H1 (cell line): ENCODE results near the gene JUP. TPM values are rescaled to one million over a fixed set of nuclear protein-coding genes. Genes with fewer than 3 reads are reported as not detected.

Experiments
- CTCF ChIA-PET: fragments of 300-600 bp; sonication (Branson Sonifier 250); formaldehyde crosslinking; loops from one replicate; lab custom pipeline; 2021; ENCODE audit not compliant: partially characterized antibody; lab: Charles Lee
- POLR2A ChIA-PET: fragments of 300-600 bp; sonication (Branson Sonifier 250); formaldehyde crosslinking; loops from one replicate; lab custom pipeline; 2021; ENCODE audit warnings: inconsistent platforms; ENCODE audit not compliant: partially characterized antibody; lab: Charles Lee
- DNase-seq, 2 experiments: peaks; one replicate each; pipeline versions ENCODE4 v3.0.0 to v3.0.0-alpha.2; 2010 to 2022; ENCODE audit warnings: low spot score in 2 of 2, low read depth in 1 of 2, mixed read lengths in 1 of 2
- FAIRE-seq: peaks from 2 replicates; lab custom pipeline; 2011; peaks lifted over from hg19 to GRCh38; lab: Jason Lieb, UNC
- H2AFZ ChIP-seq: 2 replicates; pipeline ENCODE4 v1.8.1; 2012; ENCODE audit warnings: low read length, inconsistent platforms
- H2AK5ac ChIP-seq: 2 replicates; pipeline ENCODE4 v1.6.1; 2013; ENCODE audit warnings: low read depth, low read length
- H2BK120ac ChIP-seq: replicated peaks from 2 replicates; pipeline ENCODE3; 2013; ENCODE audit warnings: low read depth, low read length, inconsistent platforms
- H2BK12ac ChIP-seq: 2 replicates; pipeline ENCODE4 v1.6.1; 2013; ENCODE audit warnings: low read depth, low read length
- H2BK15ac ChIP-seq: 2 replicates; pipeline ENCODE4 v1.6.1; 2013; ENCODE audit warnings: low read length
- H2BK20ac ChIP-seq: 2 replicates; pipeline ENCODE4 v1.6.1; 2013; ENCODE audit warnings: low read length
- H2BK5ac ChIP-seq: 2 replicates; pipeline ENCODE4 v1.6.1; 2013; ENCODE audit warnings: low read depth, low read length
- H3K14ac ChIP-seq: 2 replicates; pipeline ENCODE4 v1.6.1; 2013; ENCODE audit warnings: inconsistent platforms; ENCODE audit not compliant: insufficient read length
- H3K18ac ChIP-seq: 2 replicates; pipeline ENCODE4 v1.6.1; 2013; ENCODE audit warnings: low read length; ENCODE audit errors: extremely low read depth
- H3K23ac ChIP-seq: 2 replicates; pipeline ENCODE4 v1.6.1; 2013; ENCODE audit warnings: inconsistent platforms; ENCODE audit not compliant: insufficient read length
- H3K23me2 ChIP-seq: 2 replicates; pipeline ENCODE4 v1.6.1; 2013; ENCODE audit warnings: low read depth, low read length
- H3K27ac ChIP-seq: 2 replicates; pipeline ENCODE4 v1.6.1; 2011; ENCODE audit warnings: low read depth, low read length, inconsistent platforms
- H3K27me3 ChIP-seq, 4 experiments: replicated peaks in 1 of 4; 1 replicate in 1 of 4; 2 replicates in 3 of 4; pipeline versions ENCODE4 v1.6.1 to v1.8.1; 2011 to 2013; ENCODE audit warnings: low read length in 3 of 4, mild to moderate bottlenecking in 3 of 4, inconsistent platforms in 2 of 4, mixed read lengths in 2 of 4, moderate library complexity in 1 of 4; ENCODE audit not compliant: control insufficient read depth in 3 of 4, insufficient read depth in 3 of 4; ENCODE audit errors: extremely low read depth in 1 of 4
- H3K36me3 ChIP-seq, 4 experiments: 2 replicates each; pipeline versions ENCODE4 v1.6.1 to v1.8.1; 2011 to 2013; ENCODE audit warnings: mild to moderate bottlenecking in 4 of 4, low read length in 3 of 4, moderate library complexity in 2 of 4, control low read depth in 1 of 4, inconsistent platforms in 1 of 4; ENCODE audit not compliant: insufficient read depth in 4 of 4, control insufficient read depth in 2 of 4
- H3K4ac ChIP-seq: replicated peaks from 2 replicates; pipeline ENCODE3; 2013; ENCODE audit warnings: low read length, low read depth, mixed read lengths, inconsistent platforms; ENCODE audit not compliant: insufficient read length
- H3K4me1 ChIP-seq, 4 experiments: replicated peaks in 1 of 4; 1 replicate in 1 of 4; 2 replicates in 3 of 4; pipeline versions ENCODE4 v1.6.1 to v1.8.1; 2011 to 2013; ENCODE audit warnings: low read length in 3 of 4, inconsistent platforms in 2 of 4, mixed read lengths in 1 of 4; ENCODE audit not compliant: insufficient read depth in 4 of 4, control insufficient read depth in 3 of 4
- H3K4me2 ChIP-seq, 2 experiments: 2 replicates each; pipeline versions ENCODE4 v1.6.1 to v1.8.1; 2011 to 2013; ENCODE audit warnings: low read depth in 2 of 2, low read length in 2 of 2, control low read depth in 1 of 2, inconsistent platforms in 1 of 2, mild to moderate bottlenecking in 1 of 2; ENCODE audit not compliant: insufficient read depth in 1 of 2
- H3K4me3 ChIP-seq, 4 experiments: fragments of 200-600, 300-600 bp in 1 of 4; sonication (generic), shearing (Covaris generic), sonication (Bioruptor Twin) in 1 of 4; 2 replicates each; pipeline versions ENCODE4 v1.5.1 to v1.8.1; 2011 to 2016; ENCODE audit warnings: low read length in 4 of 4, low read depth in 3 of 4, control low read depth in 2 of 4, inconsistent platforms in 2 of 4, mild to moderate bottlenecking in 2 of 4, mixed read lengths in 1 of 4, moderate library complexity in 1 of 4; ENCODE audit not compliant: insufficient read depth in 2 of 4; ENCODE audit errors: extremely low read depth in 1 of 4
- H3K56ac ChIP-seq: replicated peaks from 2 replicates; pipeline ENCODE3; 2013; ENCODE audit warnings: low read depth, mild to moderate bottlenecking, mixed read lengths, low read length, inconsistent platforms; ENCODE audit not compliant: insufficient read length
- H3K79me1 ChIP-seq: 2 replicates; pipeline ENCODE4 v1.6.1; 2013; ENCODE audit warnings: low read depth, low read length, control low read depth
- H3K79me2 ChIP-seq, 2 experiments: 2 replicates each; pipeline versions ENCODE4 v1.6.1 to v1.8.1; 2012 to 2013; ENCODE audit warnings: low read length in 2 of 2, mild to moderate bottlenecking in 2 of 2, inconsistent platforms in 1 of 2; ENCODE audit not compliant: insufficient read depth in 2 of 2, control insufficient read depth in 1 of 2
- H3K9ac ChIP-seq, 4 experiments: replicated peaks in 1 of 4; 1 replicate in 1 of 4; 2 replicates in 3 of 4; pipeline versions ENCODE4 v1.6.1 to v1.8.1; 2011 to 2013; ENCODE audit warnings: low read depth in 3 of 4, low read length in 3 of 4, control low read depth in 2 of 4, mild to moderate bottlenecking in 2 of 4, moderate library complexity in 2 of 4, inconsistent platforms in 1 of 4; ENCODE audit errors: extremely low read depth in 1 of 4
- H3K9me3 ChIP-seq, 2 experiments: 2 replicates each; pipeline versions ENCODE4 v1.6.1 to v1.8.1; 2012 to 2013; ENCODE audit warnings: mild to moderate bottlenecking in 2 of 2, moderate library complexity in 2 of 2, control low read depth in 1 of 2, inconsistent platforms in 1 of 2, low read depth in 1 of 2, low read length in 1 of 2, mixed read lengths in 1 of 2; ENCODE audit not compliant: insufficient read depth in 2 of 2
- H4K20me1 ChIP-seq, 2 experiments: replicated peaks in 1 of 2; 2 replicates each; pipeline versions ENCODE3 to v1.8.1; 2011 to 2013; ENCODE audit warnings: inconsistent platforms in 2 of 2, low read length in 2 of 2, mild to moderate bottlenecking in 1 of 2; ENCODE audit not compliant: insufficient read depth in 2 of 2, control insufficient read depth in 1 of 2
- H4K5ac ChIP-seq: 2 replicates; pipeline ENCODE4 v1.6.1; 2013; ENCODE audit warnings: low read length, low read depth, mixed read lengths, inconsistent platforms; ENCODE audit not compliant: insufficient read length
- H4K8ac ChIP-seq: 2 replicates; pipeline ENCODE4 v1.8.0; 2013; ENCODE audit warnings: mild to moderate bottlenecking, moderate library complexity, low read length, inconsistent platforms; ENCODE audit not compliant: insufficient read depth; ENCODE audit errors: extremely low read depth
- H4K91ac ChIP-seq: replicated peaks from 2 replicates; pipeline ENCODE3; 2013; ENCODE audit warnings: low read length, mixed read lengths, inconsistent platforms; ENCODE audit not compliant: insufficient read length
- CBX5 ChIP-seq: fragments of 300-800, 300-1000 bp; sonication (generic); IDR thresholded peaks from 2 replicates; pipeline ENCODE4 v1.7.1; 2016; ENCODE audit warnings: antibody characterized with exemption, low read length, low read depth
- HDAC2 ChIP-seq, 2 experiments: fragments of 300-600 bp in 1 of 2; sonication (generic) in 1 of 2; IDR thresholded peaks; 2 replicates each; pipeline ENCODE4 v1.6.1; 2011 to 2012; ENCODE audit warnings: low read depth in 2 of 2, low read length in 2 of 2, mild to moderate bottlenecking in 2 of 2, moderate library complexity in 2 of 2, borderline replicate concordance in 1 of 2, inconsistent platforms in 1 of 2
- POLR2A ChIP-seq, 2 experiments: IDR thresholded peaks; 1 replicate in 1 of 2; 2 replicates in 1 of 2; pipeline ENCODE4 v1.6.1; 2011; ENCODE audit warnings: low read depth in 2 of 2, low read length in 2 of 2, mild to moderate bottlenecking in 2 of 2; ENCODE audit errors: control extremely low read depth in 1 of 2
- POLR2AphosphoS5 ChIP-seq: IDR thresholded peaks from 2 replicates; pipeline ENCODE4 v1.6.1; 2011; ENCODE audit warnings: low read depth, low read length
- SP4 ChIP-seq: IDR thresholded peaks from 2 replicates; pipeline ENCODE4 v1.6.1; 2012; ENCODE audit warnings: low read length, inconsistent platforms
- WGBS, 2 experiments: shearing (Covaris generic) in 1 of 2; methylation state at CpG; one replicate each; pipeline versions ENCODE4 v1.1.6 to v1.1.7; 2013 to 2015; ENCODE audit warnings: low lambda C conversion rate in 2 of 2, mixed read lengths in 2 of 2, inconsistent platforms in 1 of 2, low coverage in 1 of 2, missing lambda C conversion rate in 1 of 2; ENCODE audit not compliant: insufficient replicate concordance in 2 of 2, insufficient coverage in 1 of 2, insufficient read length in 1 of 2; ENCODE audit errors: extremely low coverage in 1 of 2, missing lambda C conversion rate in 1 of 2; 5-methylcytosine and 5-hydroxymethylcytosine counted together
- long read RNA-seq, 2 experiments: library from RNA in 1 of 2; library from capped mRNA in 1 of 2; stranded (forward); transcript quantifications; one replicate each; pipeline ENCODE4 v2.0.0, GENCODE V29; 2021; ENCODE audit warnings: inconsistent platforms in 1 of 2
- polyA minus RNA-seq, 3 experiments: library from RNA; depleted of rRNA, polyadenylated mRNA; stranded (reverse); fragments of >200 nt; gene quantifications; 1 replicate in 2 of 3; 2 replicates in 1 of 3; pipeline ENCODE4 v1.2.3, GENCODE V29; 2011
- polyA plus RNA-seq, 7 experiments: library from polyadenylated mRNA; depleted of rRNA in 3 of 7; stranded (reverse) in 5 of 7; unstranded in 2 of 7; fragments of >200 nt in 5 of 7; fragments of 200-250 nt in 2 of 7; gene quantifications; 1 replicate in 5 of 7; 2 replicates in 1 of 7; 4 replicates in 1 of 7; pipeline versions ENCODE4 v1.2.1 to v1.2.3, GENCODE V29; 2011 to 2013; ENCODE audit warnings: missing spikeins in 2 of 7, mixed read lengths in 2 of 7
- total RNA-seq: library from RNA; stranded (reverse); fragmentation: NEBNext Ultra II Directional; extraction: Animal tissue kit (Norgen Biotek cat#: 25700); gene quantifications from 2 replicates; pipeline ENCODE4 v1.2.1, GENCODE V29; 2021
- TF ChIP-seq, protein P1 (sequence below): IDR thresholded peaks from 2 replicates; pipeline ENCODE4 v1.6.1; 2011; ENCODE audit warnings: low read length, improper control_type of control experiment

The JUP gene
- 98.6 and 102 TPM in 2 replicates for total RNA-seq
- 62.8 and 125 TPM in 2 replicates for polyA plus RNA-seq (2011; rRNA removed)
- polyA plus RNA-seq (2011; cell fraction: cytosol; rRNA removed), result 34.7 TPM
- 89.8 TPM for polyA plus RNA-seq (2011; cell fraction: nucleus; rRNA removed)
- polyA plus RNA-seq (2012, experiment 1 of 2), result 68.9 to 108 TPM (median 102 TPM) in 4 replicates
- polyA plus RNA-seq (2012, experiment 2 of 2), result 109 TPM
- 70.1 TPM for polyA plus RNA-seq (2013, experiment 1 of 2)
- 65.1 TPM for polyA plus RNA-seq (2013, experiment 2 of 2)
- 44.2 and 46.8 TPM in 2 replicates for polyA minus RNA-seq (2011; rRNA and poly(A)+ RNA removed)
- polyA minus RNA-seq (2011; cell fraction: cytosol; rRNA and poly(A)+ RNA removed), result 76.7 TPM
- 48.4 TPM for polyA minus RNA-seq (2011; cell fraction: nucleus; rRNA and poly(A)+ RNA removed)
- long read RNA-seq, experiment 1, transcript JUP-203 (14 exons, 3,497 nt), result minor isoform, 5 of 121 reads
- long read RNA-seq, experiment 1, transcript JUP-201 (15 exons, 3,200 nt), result major isoform, 10 of 121 reads
- long read RNA-seq, experiment 1, partial matches to known transcripts, result 57 of 121 reads
- long read RNA-seq, experiment 1, other reads (novel, unspliced or antisense), result 48 of 121 reads
- long read RNA-seq, experiment 2, partial matches to known transcripts, result 1 of 1 reads
- long read RNA-seq, experiment 2, other reads (novel, unspliced or antisense), result 0 of 1 reads

- Histone ChIP-seq H3K18ac (peak within 1 kb of the TSS; percentile 64), H4K5ac (peak within 1 kb of the TSS; percentile 80), H4K91ac (peak within 1 kb of the TSS; percentile 85), H2BK12ac (peak within 1 kb of the TSS; percentile 71; the same call in 1 of the 2 replicates), H2BK15ac (peak within 1 kb of the TSS; percentile 29), H4K20me1 (peaks cover 0 to 5% of the 10 kb centered on the region in 2 experiments), H3K14ac (no peak within 1 kb of the TSS), H3K79me2 (peaks cover 0 to 28% of the 10 kb centered on the region in 2 experiments; a peak in 3 of 4 replicates), H2BK120ac (no peak within 1 kb of the TSS), H3K56ac (peak within 1 kb of the TSS; percentile 52), H2BK5ac (0 out of 2 replicates have a peak within 1 kb of the TSS, but pooled peaks have one; percentile 20), H3K9me3 (no peaks in the 10 kb centered on the region), H4K8ac (peak within 1 kb of the TSS; percentile 86; the same call in 1 of the 2 replicates), H2BK20ac (0 out of 2 replicates have a peak within 1 kb of the TSS, but pooled peaks have one; percentile 34), H3K4me2 (peak within 1 kb of the TSS; percentile 89 to 97), H3K27ac (peak within 1 kb of the TSS; percentile 70), H2AFZ (no peak within 1 kb of the TSS), H3K23ac (no peak within 1 kb of the TSS), H3K79me1 (peaks cover 10% of the 10 kb centered on the region), H3K4ac (no peak within 1 kb of the TSS), H3K36me3 (no peaks in the 10 kb centered on the region), H3K9ac (peak within 1 kb of the TSS; percentile 63 to 71 (median 71)), H3K4me3 (peak within 1 kb of the TSS; percentile 64 to 80 (median 72)), H2AK5ac (no peak within 1 kb of the TSS), H3K27me3 (no peaks in the 10 kb centered on the region), H3K4me1 (peaks cover 2 to 19% (median 14%) of the 10 kb centered on the region in 4 experiments), H3K23me2 (peaks cover 16% of the 10 kb centered on the region)
- WGBS, 2 experiments, result 1% methylated on average over 70 of the region's 79 CpGs; no CpG with 5 or more reads in 1 of the 2 experiments
- POLR2A ChIA-PET, result interaction anchor here (0.6 to 9.3 kb wide), 30 partner anchors 8 to 1566 kb away, joined by 3 to 84 read pairs (median 6); partner anchors contain the start of genes ACLY, EIF1, FKBP10 and HAP1
- FAIRE-seq (no peak), DNase-seq (peak; percentile 100)
- CTCF ChIA-PET, result interaction anchor here (0.6 to 7.0 kb wide), 39 partner anchors 9 to 1593 kb away, joined by 3 to 149 read pairs (median 5); partner anchors contain the start of genes EIF1, FKBP10 and P3H4
- TF ChIP-seq HDAC2 (IDR thresholded peaks at IDR 0.05; ENCODE audit: borderline replicate concordance in 1 of 2, low read depth in 2 of 2, low read length in 2 of 2), result peak; percentile 64 to 93; a peak in 2 of 4 replicates
- TF ChIP-seq POLR2A (IDR thresholded peaks at IDR 0.05; ENCODE audit: control extremely low read depth in 1 of 2, low read depth in 2 of 2, low read length in 2 of 2), result peak; percentile 70 to 84
- no peak for TF ChIP-seq CBX5
- TF ChIP-seq, protein P1, sequence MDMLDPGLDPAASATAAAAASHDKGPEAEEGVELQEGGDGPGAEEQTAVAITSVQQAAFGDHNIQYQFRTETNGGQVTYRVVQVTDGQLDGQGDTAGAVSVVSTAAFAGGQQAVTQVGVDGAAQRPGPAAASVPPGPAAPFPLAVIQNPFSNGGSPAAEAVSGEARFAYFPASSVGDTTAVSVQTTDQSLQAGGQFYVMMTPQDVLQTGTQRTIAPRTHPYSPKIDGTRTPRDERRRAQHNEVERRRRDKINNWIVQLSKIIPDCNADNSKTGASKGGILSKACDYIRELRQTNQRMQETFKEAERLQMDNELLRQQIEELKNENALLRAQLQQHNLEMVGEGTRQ, result no peak
- TF ChIP-seq POLR2AphosphoS5, result peak; percentile 67; the same call in 1 of the 2 replicates
- TF ChIP-seq SP4, result peak; percentile 96
These were observed at the start of gene JUP for GRCh38 chr17:41786227-41787020. TSS of gene JUP (minus strand) at chr17:41786711. CDS start at chr17:41771854, 14,857 bp downstream.
